Mesenchymal stem cell (in vitro differentiated cells and primary cell): ENCODE data around the gene DDO.

Source experiments
- DNase-seq: peaks from one replicate; pipeline ENCODE4 v3.0.0-alpha.2; 2013
- H2AFZ ChIP-seq: one replicate; pipeline ENCODE4 v1.6.1; 2013; ENCODE audit warnings: low read depth, mild to moderate bottlenecking, control low read depth, inconsistent platforms, low read length, moderate library complexity
- H2AK5ac ChIP-seq: 2 replicates; pipeline ENCODE4 v1.6.1; 2013; ENCODE audit warnings: low read length, moderate library complexity, mild to moderate bottlenecking, inconsistent platforms; ENCODE audit not compliant: severe bottlenecking
- H2BK120ac ChIP-seq: one replicate; pipeline ENCODE4 v1.6.1; 2013; ENCODE audit warnings: low read depth, mild to moderate bottlenecking, inconsistent platforms, low read length, moderate library complexity
- H2BK12ac ChIP-seq, 2 experiments: one replicate each; pipeline ENCODE4 v1.6.1; 2013; ENCODE audit warnings: inconsistent platforms in 2 of 2, low read length in 2 of 2, mild to moderate bottlenecking in 2 of 2, moderate library complexity in 2 of 2, control low read depth in 1 of 2
- H2BK15ac ChIP-seq: one replicate; pipeline ENCODE4 v1.6.1; 2013; ENCODE audit warnings: mild to moderate bottlenecking, low read depth, inconsistent platforms; ENCODE audit not compliant: poor library complexity, severe bottlenecking
- H2BK5ac ChIP-seq: 2 replicates; pipeline ENCODE4 v1.6.1; 2013; ENCODE audit warnings: low read depth, mild to moderate bottlenecking, low read length, control low read depth, inconsistent platforms; ENCODE audit not compliant: poor library complexity, severe bottlenecking
- H3K14ac ChIP-seq, 2 experiments: one replicate each; pipeline ENCODE4 v1.6.1; 2013; ENCODE audit warnings: inconsistent platforms in 2 of 2, low read length in 2 of 2, control low read depth in 1 of 2, mild to moderate bottlenecking in 1 of 2, moderate library complexity in 1 of 2
- H3K18ac ChIP-seq, 2 experiments: one replicate each; pipeline ENCODE4 v1.6.1; 2013; ENCODE audit warnings: inconsistent platforms in 2 of 2, low read length in 2 of 2, control low read depth in 1 of 2, low read depth in 1 of 2, mild to moderate bottlenecking in 1 of 2
- H3K23ac ChIP-seq, 2 experiments: one replicate each; pipeline ENCODE4 v1.6.1; 2013; ENCODE audit warnings: inconsistent platforms in 2 of 2, low read length in 2 of 2, mild to moderate bottlenecking in 2 of 2, moderate library complexity in 2 of 2, control low read depth in 1 of 2
- H3K27ac ChIP-seq: 2 replicates; pipeline ENCODE4 v1.5.1; 2013; ENCODE audit warnings: mild to moderate bottlenecking, moderate library complexity, low read length, control low read depth, inconsistent platforms; ENCODE audit not compliant: poor library complexity, severe bottlenecking
- H3K27me3 ChIP-seq, 2 experiments: 2 replicates each; pipeline versions ENCODE4 v1.6.1 to v1.7.0; 2013; ENCODE audit warnings: low read length in 2 of 2, mild to moderate bottlenecking in 2 of 2, moderate library complexity in 2 of 2, control low read depth in 1 of 2, inconsistent platforms in 1 of 2; ENCODE audit not compliant: control insufficient read depth in 1 of 2, insufficient read depth in 1 of 2
- H3K36me3 ChIP-seq, 2 experiments: 2 replicates each; pipeline versions ENCODE4 v1.6.1 to v1.7.0; 2013; ENCODE audit warnings: low read length in 2 of 2, control low read depth in 1 of 2, inconsistent platforms in 1 of 2, low read depth in 1 of 2, mild to moderate bottlenecking in 1 of 2; ENCODE audit not compliant: insufficient read depth in 2 of 2, control insufficient read depth in 1 of 2
- H3K4ac ChIP-seq, 2 experiments: one replicate each; pipeline ENCODE4 v1.6.1; 2013; ENCODE audit warnings: inconsistent platforms in 2 of 2, low read length in 2 of 2, mild to moderate bottlenecking in 2 of 2, moderate library complexity in 2 of 2, control low read depth in 1 of 2, low read depth in 1 of 2
- H3K4me1 ChIP-seq: 2 replicates; pipeline ENCODE4 v1.6.1; 2013; ENCODE audit warnings: low read depth, low read length, control low read depth; ENCODE audit not compliant: control insufficient read depth, insufficient read depth
- H3K4me2 ChIP-seq: 2 replicates; pipeline ENCODE4 v1.6.1; 2013; ENCODE audit warnings: low read length, mild to moderate bottlenecking, inconsistent platforms; ENCODE audit not compliant: poor library complexity, severe bottlenecking
- H3K4me3 ChIP-seq, 2 experiments: 2 replicates each; pipeline versions ENCODE4 v1.5.1 to v1.7.0; 2013; ENCODE audit warnings: low read length in 2 of 2, mild to moderate bottlenecking in 2 of 2, control low read depth in 1 of 2, low read depth in 1 of 2; ENCODE audit not compliant: insufficient read depth in 1 of 2
- H3K79me1 ChIP-seq: replicated peaks from 2 replicates; pipeline ENCODE4 v1.6.1; 2013; ENCODE audit warnings: mild to moderate bottlenecking, control low read depth, low read length, inconsistent platforms; ENCODE audit not compliant: poor library complexity, severe bottlenecking
- H3K9ac ChIP-seq: 2 replicates; pipeline ENCODE4 v1.7.0; 2013; ENCODE audit warnings: mild to moderate bottlenecking, low read length, moderate library complexity
- H3K9me3 ChIP-seq: 2 replicates; pipeline ENCODE4 v1.7.0; 2013; ENCODE audit warnings: mild to moderate bottlenecking, low read length; ENCODE audit not compliant: control insufficient read depth
- H4K8ac ChIP-seq: one replicate; pipeline ENCODE4 v1.6.1; 2013; ENCODE audit warnings: inconsistent platforms, mild to moderate bottlenecking, low read length, moderate library complexity
- H4K91ac ChIP-seq: one replicate; pipeline ENCODE4 v1.6.1; 2013; ENCODE audit warnings: mild to moderate bottlenecking, low read length, inconsistent platforms
- WGBS: methylation state at CpG from one replicate; pipeline ENCODE4 v1.1.7; 2013; ENCODE audit warnings: mixed read lengths; 5-methylcytosine and 5-hydroxymethylcytosine counted together

The DDO gene

DNA sequence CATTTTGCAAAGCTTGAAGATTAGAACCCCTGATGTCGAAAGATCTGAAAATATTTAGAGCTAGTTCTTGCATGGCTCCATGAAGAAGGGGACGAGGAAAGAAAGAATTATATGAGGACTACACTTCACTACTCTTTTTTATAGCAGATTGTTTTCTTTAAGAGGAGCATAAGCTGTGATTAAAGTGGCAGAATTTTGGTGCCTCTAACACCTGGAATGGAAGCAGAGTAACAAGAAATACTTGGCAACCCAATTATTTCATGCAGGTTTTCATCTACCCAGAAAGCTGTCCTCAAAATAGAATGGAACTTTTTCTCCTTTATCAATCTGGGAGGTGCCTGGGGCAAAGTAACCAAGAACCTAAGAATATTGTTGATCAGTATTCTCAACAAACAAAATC is 61.2 kb downstream of the DDO start:
- Histone ChIP-seq H3K9me3 (no peaks in the 10 kb centered on the region), H3K18ac (no peak overlapping the region), H2AFZ (no peak overlapping the region), H3K79me1 (no peaks in the 10 kb centered on the region), H3K36me3 (no peaks in the 10 kb centered on the region), H3K27me3 (peaks cover 27 to 33% of the 10 kb centered on the region in 2 experiments), H2BK12ac (no peak overlapping the region), H3K27ac (no peak overlapping the region), H3K23ac (no peak overlapping the region), H3K4ac (no peak overlapping the region), H4K8ac (no peak overlapping the region), H2BK120ac (no peak overlapping the region), H2AK5ac (no peak overlapping the region), H2BK5ac (no peak overlapping the region), H3K4me3 (no peak overlapping the region), H3K14ac (no peak overlapping the region), H3K4me1 (peaks cover 13% of the 10 kb centered on the region), H3K4me2 (no peak overlapping the region), H3K9ac (no peak overlapping the region), H4K91ac (no peak overlapping the region), H2BK15ac (no peak overlapping the region)
- DNase-seq, result no peak
- 100% methylated on average over 1 of the region's 2 CpGs for WGBS

DNA sequence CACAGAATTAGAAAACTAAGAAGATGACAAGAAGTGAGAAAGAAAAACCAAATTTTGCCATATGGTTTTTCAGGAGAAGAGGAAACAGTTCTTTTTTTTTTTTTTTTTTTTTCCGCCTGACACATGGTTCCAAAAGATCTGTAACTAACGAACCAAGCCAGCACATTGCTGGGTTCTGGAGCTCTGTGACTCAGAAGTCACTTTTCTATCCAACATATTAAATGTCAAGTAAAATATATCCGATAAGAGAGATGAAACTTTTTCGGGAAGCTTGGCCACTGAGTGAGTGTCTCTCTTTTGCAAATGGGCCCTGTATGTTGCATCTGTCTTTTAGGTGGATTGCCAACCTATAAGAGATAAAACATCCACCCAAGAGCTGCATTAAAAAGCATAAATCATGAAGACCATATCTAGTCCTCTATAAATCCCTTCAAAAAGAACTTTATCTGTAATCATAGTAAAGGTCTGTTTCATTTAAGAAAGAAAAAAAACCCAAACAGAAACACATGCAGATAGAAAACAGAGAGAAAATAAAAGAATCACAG is 61.8 kb downstream of the DDO start:
- no peak overlapping the region for H3K4me3 ChIP-seq
- H3K14ac ChIP-seq, result no peak overlapping the region
- H3K18ac ChIP-seq, result no peak overlapping the region
- H2BK120ac ChIP-seq, result no peak overlapping the region
- no peak overlapping the region for H2BK15ac ChIP-seq
- no peaks in the 10 kb centered on the region for H3K9me3 ChIP-seq
- no peak overlapping the region for H2BK12ac ChIP-seq
- H2BK5ac ChIP-seq, result no peak overlapping the region
- H3K27me3 ChIP-seq, result peaks cover 20 to 26% of the 10 kb centered on the region in 2 experiments
- no peaks in the 10 kb centered on the region for H3K36me3 ChIP-seq
- H3K4me1 ChIP-seq, result peaks cover 13% of the 10 kb centered on the region
- H2AK5ac ChIP-seq, result no peak overlapping the region
- no peak overlapping the region for H3K4me2 ChIP-seq
- H3K27ac ChIP-seq, result no peak overlapping the region
- no peak overlapping the region for H2AFZ ChIP-seq
- DNase-seq, result no peak
- no peaks in the 10 kb centered on the region for H3K79me1 ChIP-seq
- no peak overlapping the region for H4K8ac ChIP-seq
- no peak overlapping the region for H3K9ac ChIP-seq
- 100% methylated on average over 1 of the region's 4 CpGs for WGBS
- H3K23ac ChIP-seq, result no peak overlapping the region
- H4K91ac ChIP-seq, result no peak overlapping the region
- no peak overlapping the region for H3K4ac ChIP-seq

DNA sequence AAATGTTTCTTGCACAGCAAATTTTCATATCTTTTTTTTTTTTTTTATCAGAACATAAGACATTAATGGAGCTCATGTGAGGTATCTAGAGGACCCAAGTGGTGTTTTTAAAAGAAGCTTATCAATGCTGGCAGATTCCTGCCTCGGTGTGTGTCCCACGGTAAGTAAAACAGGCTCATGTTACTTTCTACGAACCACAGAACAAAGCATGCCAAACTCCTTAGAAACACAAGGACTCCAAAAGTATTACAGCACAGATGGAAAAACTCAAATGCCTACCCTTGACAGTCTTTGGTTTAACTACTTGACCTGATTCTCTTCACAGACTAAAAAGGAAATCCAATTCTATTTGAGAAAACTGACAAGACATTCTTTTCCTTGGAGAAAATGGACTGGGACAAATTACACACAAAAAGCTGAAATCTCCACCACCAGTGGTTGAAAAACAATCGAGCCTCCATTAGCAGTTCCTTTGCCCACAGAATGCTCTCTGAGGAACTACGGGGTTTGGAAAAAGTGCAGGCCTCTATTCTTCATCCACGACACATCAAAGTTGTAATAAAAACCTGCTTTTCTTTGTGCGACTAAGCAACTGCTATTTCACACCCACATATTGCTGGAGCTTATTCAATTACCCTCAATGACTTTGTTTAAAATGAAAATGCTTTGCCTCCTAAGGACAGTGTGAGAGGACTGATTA is 62.7 kb downstream of the DDO start:
- Histone ChIP-seq H3K14ac (no peak overlapping the region), H3K79me1 (no peaks in the 10 kb centered on the region), H3K4me1 (peaks cover 7% of the 10 kb centered on the region), H3K4ac (no peak overlapping the region), H2AK5ac (no peak overlapping the region), H3K9me3 (no peaks in the 10 kb centered on the region), H3K27me3 (peaks cover 14 to 24% of the 10 kb centered on the region in 2 experiments), H3K4me3 (no peak overlapping the region), H3K36me3 (no peaks in the 10 kb centered on the region), H4K91ac (no peak overlapping the region), H2BK5ac (no peak overlapping the region), H2BK12ac (no peak overlapping the region), H3K23ac (no peak overlapping the region), H4K8ac (no peak overlapping the region), H3K27ac (no peak overlapping the region), H3K4me2 (no peak overlapping the region), H2AFZ (no peak overlapping the region), H2BK120ac (no peak overlapping the region), H3K18ac (no peak overlapping the region), H3K9ac (no peak overlapping the region), H2BK15ac (no peak overlapping the region)
- peak; percentile 65 for DNase-seq
- WGBS, result 19% methylated on average over 7 of the region's 7 CpGs

DNA sequence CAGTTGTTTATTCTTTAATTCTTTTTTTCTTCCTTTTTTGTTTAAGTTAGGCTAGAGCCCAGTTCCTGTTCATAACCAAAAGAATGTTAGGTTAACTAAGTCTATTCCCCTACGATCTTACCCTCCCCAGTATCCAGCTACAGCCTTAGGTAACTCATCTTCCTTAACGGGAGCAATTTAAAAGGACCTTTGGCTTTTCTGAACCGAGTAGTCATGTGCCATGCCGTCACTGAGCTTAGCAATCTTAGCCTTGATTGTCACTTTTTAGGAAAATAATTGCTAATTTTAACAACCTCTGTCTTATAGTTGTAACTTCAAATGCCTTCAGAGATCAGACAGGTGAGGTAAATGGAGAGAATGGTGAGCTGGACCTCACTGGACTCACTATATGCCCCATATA is 63.4 kb downstream of the DDO start:
- Histone ChIP-seq H3K4me2 (no peak overlapping the region), H3K4me3 (no peak overlapping the region), H3K79me1 (no peaks in the 10 kb centered on the region), H3K27me3 (peaks cover 7 to 17% of the 10 kb centered on the region in 2 experiments), H3K23ac (no peak overlapping the region), H3K4ac (no peak overlapping the region), H3K4me1 (peaks cover 2% of the 10 kb centered on the region), H3K27ac (no peak overlapping the region), H3K18ac (no peak overlapping the region), H2BK15ac (no peak overlapping the region), H2BK120ac (no peak overlapping the region), H4K91ac (no peak overlapping the region), H2BK5ac (no peak overlapping the region), H3K14ac (no peak overlapping the region), H2BK12ac (no peak overlapping the region), H4K8ac (no peak overlapping the region), H3K9me3 (no peaks in the 10 kb centered on the region), H3K9ac (no peak overlapping the region), H2AK5ac (no peak overlapping the region), H2AFZ (no peak overlapping the region), H3K36me3 (no peaks in the 10 kb centered on the region)
- WGBS, result 53% methylated on average over 4 of the region's 4 CpGs
- DNase-seq, result no peak
